Measurements from ENCODE around the gene MIPOL1.
"Not testable (repeated sequence)": the region's sequence is repeated elsewhere in the genome, so short reads cannot be mapped to it uniquely, and the experiment has no call there.

The MIPOL1 gene

DNA sequence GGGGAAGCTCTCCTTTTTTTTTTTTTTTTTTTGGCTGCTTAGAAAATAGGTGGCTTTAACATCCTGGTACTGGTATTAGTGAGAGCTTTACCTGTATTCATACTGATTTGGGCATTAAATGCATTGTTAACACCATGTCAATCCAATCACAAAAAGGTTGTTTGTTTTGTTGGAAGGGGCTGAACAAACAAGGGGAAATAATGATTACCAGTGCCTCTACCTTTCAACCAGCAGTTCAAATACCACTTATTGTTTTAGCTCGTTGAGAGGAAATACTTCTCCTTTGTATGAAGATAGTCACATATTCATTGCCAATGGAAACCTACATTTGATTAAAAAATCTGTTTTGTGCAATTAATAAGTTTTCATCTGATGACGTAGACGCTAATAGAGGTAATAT lies 72.9 kb downstream of the MIPOL1 start:
- no peak overlapping the region for H3K4me3 ChIP-seq (ENCODE audit: low read length)
- DNase-seq (ENCODE audit: low read depth, low spot score): no peak

DNA sequence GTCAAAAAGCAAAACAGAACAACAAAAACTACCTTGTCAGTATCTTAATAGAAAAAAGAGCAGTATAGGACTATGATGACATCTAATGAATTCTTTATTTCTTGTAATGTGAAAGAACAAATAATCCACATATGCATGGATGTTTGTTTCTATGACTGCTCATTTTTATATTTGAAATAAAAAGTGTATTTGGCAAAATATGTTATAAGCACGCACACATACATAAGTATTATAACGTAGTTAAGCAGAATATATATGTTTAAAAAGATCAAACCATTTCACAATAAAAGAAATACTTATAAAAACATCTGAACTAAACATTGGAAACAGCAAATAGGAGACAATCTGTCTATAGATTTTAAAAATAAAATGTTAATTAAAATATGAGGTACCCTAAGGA lies 74.8 kb downstream of the MIPOL1 start:
- no peak for DNase-seq (ENCODE audit: low read depth, low spot score)
- H3K4me3 ChIP-seq (ENCODE audit: low read length): no peak overlapping the region

DNA sequence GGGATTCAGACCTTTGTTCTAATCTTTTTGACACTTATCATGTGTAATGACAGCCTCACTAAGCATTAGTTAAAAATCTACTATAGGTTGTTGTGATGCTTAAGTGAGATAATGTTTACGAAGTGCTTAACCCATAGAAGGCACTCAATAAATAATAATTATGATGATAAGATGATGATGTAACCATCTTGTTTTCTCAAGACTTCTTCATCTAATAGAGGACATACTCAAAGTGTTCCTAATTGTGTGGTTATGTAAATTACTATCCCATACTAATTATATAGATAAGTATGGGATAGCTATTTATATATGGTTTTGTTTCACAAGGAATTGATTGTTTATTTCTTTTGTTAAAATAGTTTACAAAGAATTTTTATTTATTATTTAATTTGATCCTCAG lies 76.9 kb downstream of the MIPOL1 start:
- DNase-seq (ENCODE audit: low read depth, low spot score): no peak

DNA sequence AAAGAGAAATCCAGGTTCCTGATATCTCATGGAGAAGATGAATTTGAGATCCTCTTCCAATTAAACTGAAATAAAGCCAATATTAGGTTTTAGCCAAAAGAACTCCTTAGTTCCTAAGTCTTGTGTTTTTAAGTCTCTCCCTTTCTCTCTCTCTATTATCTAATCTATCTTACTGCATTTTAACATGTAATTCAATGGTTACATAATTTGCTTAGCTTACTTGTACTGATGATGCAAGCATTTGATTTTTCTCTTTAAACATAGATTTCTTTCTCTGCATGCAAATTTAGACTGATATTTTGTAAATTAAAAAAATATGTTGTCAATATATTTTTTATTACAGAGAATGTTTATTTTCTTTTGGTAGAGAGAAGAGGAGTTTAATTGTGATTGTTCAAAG lies 78.2 kb downstream of the MIPOL1 start:
- no peak for DNase-seq (ENCODE audit: low read depth, low spot score)
- H3K4me3 ChIP-seq (ENCODE audit: low read length): no peak overlapping the region

More for the DNA sequence above, 76.9 kb downstream of the MIPOL1 start:
- no peak overlapping the region for H3K4me3 ChIP-seq (ENCODE audit: low read length)

DNA sequence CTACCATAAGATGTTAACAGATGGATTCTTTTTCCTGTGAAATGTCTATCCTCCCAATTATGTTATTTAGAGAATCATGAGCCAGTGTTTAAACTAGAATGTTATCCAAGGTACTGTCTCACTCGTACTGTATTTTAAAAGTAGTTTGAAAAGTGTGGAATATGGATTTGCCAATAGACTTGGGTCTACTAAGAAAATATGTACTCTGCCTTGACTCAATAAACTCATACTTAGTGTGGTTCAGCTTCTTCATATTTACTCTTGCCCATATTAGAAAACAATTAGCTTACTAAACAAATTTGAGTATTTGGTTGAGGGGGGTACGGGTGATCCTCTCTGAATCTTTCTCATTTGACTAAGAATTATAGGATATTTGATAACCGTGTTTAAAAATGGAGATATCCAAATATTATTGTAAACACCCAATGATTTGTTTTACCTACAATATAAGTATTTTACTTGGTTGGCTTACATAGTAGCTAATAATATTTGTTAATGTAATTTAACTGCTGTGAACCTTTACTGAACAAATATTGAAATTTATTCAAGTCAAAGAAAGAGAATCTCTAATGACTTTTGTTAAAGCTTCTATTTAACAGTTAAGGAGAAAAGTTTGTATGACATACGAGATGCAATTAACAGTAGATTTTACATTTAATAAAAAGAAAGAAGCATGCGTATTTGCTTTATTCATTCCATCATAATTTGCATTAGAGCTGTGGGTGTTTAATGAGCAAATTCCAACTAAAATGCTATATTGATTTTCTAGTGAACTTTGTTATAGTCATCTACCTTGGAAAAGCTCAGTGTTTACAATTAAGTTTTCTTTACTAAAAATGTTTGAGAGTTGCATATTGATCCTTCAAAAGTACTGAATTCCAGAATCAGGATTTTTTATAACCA lies 81.2 kb downstream of the MIPOL1 start:
- DNase-seq (ENCODE audit: low read depth, low spot score): no peak
- H3K4me3 ChIP-seq (ENCODE audit: low read length): no peak overlapping the region

DNA sequence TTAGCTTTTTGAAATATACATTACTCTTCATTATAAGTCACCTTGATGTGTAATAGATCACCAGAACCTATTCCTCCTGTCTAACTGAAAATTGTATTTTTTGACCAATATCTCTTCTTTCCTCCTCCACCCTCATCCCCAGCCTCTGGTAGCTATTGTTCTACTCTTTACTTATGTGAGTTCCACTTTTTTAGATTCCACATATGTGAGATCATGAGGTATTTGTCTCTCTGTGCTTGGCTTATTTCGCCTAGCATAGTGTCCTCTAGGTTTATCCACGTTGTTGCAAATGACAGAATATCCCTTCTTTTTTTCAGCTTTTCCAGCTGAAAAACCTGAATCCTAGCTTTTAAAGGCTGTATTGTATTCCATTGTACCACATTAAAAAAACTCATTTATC lies 82.1 kb downstream of the MIPOL1 start:
- no peak for DNase-seq (ENCODE audit: low read depth, low spot score)
- H3K4me3 ChIP-seq (ENCODE audit: low read length): no peak overlapping the region

DNA sequence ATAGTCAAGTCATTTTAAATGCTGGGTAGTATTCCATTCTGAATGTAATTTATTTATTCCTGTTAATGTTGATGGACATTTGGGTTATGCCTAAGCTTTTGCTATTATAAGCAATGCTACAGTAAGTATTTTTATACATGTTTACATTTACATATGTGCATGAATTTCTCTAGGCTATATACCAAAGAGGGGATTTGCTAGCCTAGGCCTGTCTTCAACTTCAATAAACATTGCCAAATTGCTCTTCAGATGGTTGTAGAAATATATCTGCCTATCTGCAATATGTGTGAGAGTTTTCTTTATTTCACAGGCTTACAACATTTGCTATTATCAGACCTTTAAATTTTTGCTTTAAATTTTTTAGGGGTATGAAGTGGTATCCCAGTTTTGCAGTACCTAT lies 87.0 kb downstream of the MIPOL1 start:
- DNase-seq (ENCODE audit: low read depth, low spot score): no peak
- H3K4me3 ChIP-seq (ENCODE audit: low read length): no peak overlapping the region

DNA sequence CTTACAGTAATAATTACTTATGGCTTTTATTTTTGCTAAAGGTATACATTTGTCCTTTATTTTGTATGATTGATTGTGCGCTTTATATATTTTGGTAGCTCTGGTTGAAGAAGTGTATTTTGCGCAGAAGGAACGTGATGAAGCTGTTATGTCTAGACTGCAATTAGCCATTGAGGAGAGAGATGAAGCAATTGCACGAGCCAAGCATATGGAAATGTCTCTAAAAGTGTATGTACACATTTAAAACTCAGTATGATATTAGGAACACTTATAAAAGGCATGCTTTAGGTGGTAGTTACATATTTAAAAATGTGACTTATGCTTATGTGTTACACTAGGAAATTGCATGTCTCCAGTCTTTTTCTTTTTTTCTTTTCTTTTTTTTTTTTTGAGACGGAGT lies 87.5 kb downstream of the MIPOL1 start:
- no peak for DNase-seq (ENCODE audit: low read depth, low spot score)
- H3K4me3 ChIP-seq (ENCODE audit: low read length): no peak overlapping the region

DNA sequence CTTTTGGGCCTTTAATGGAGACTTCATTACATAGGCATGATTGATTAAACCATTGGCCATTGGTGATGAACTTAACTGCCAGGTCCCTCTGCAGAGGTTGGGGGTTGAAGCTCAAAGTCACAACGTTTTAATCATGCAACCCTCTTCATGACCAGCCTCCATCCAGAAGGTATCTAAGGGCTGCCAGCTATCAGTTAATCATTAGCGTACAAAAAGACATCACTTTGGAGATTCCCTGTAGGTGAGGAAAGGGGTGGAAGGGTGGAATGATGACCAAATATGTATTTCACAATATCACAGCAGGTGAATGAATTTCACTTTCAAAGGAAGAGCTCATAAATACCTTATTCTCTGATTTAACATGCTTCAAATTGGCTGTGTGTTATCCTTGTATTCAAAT lies 92.0 kb downstream of the MIPOL1 start:
- no peak overlapping the region for H3K4me3 ChIP-seq (ENCODE audit: low read length)
- no peak for DNase-seq (ENCODE audit: low read depth, low spot score)

DNA sequence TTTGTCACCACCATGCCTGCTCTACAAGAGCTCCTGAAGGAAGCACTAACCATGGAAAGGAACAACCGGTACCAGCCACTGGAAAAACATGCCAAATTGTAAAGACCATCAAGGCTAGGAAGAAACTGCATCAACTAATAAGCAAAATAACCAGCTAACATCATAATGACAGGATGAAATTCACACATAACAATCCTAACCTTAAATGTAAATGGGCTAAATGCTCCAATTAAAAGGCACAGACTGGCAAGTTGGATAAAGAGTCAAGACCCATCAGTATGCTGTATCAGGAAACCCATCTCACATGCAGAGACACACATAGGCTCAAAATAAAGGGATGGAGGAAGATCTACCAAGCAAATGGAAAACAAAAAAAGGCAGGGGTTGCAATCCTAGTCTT lies 97.5 kb downstream of the MIPOL1 start:
- DNase-seq (ENCODE audit: low read depth, low spot score); H3K4me3 ChIP-seq (ENCODE audit: low read length): not testable (repeated sequence)

DNA sequence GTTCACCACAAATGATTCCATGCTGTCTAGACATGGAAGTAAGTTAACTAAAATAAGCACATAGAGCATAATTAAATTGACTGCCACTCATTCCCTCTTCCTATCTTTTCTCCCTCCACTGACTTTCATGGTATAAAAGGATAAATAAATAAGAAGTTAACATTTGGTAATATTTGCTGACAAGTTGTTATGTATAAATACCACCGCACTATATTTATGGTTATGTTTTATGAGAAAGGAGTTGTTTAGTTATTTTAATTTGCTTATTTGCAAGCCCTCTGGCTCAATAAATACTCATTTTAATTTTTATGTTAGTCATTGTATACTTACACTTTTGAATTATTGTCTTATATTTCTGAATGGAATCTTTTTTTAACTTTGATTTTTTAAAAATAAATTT lies 113.5 kb downstream of the MIPOL1 start:
- no peak overlapping the region for H3K4me3 ChIP-seq (ENCODE audit: low read length)
- no peak for DNase-seq (ENCODE audit: low read depth, low spot score)

DNA sequence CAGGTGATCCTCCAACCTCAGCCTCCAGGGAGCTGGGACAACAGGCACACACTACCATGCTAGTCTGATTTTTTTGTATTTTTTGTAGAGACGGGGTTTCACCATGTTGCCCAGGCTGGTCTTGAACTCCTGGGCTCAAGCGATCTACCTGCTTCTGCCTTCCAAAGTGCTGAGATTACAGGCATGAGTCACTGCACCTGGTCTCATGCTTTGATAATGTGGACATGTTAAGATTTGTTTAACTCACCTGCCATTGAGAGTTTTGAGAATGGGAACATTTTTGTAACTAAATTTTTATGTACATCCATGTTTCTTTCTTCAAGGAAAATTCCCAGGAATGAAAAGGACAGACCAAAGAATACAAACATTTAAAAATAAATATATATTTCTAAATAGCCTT lies 121.2 kb downstream of the MIPOL1 start:
- H3K4me3 ChIP-seq (ENCODE audit: low read length): no peak overlapping the region
- no peak for DNase-seq (ENCODE audit: low read depth, low spot score)

DNA sequence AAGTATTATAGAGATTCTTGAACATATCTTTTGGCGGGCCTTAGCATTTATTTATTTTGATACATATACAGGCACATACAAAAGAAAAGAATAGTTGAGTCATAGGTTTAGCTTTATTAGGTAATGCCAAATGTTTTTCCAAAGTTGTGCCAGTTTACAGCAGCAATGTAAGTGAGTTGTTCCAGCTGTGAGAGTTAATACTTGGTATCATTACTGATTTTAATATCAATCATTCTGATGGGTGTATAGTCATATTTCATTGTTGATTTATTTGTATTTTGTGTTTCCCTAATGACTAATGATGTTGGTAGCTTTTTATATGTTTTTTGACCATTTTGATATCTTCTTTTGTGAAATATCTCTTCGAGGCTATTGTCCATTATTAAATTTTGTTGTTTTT lies 122.4 kb downstream of the MIPOL1 start:
- no peak for DNase-seq (ENCODE audit: low read depth, low spot score)

DNA sequence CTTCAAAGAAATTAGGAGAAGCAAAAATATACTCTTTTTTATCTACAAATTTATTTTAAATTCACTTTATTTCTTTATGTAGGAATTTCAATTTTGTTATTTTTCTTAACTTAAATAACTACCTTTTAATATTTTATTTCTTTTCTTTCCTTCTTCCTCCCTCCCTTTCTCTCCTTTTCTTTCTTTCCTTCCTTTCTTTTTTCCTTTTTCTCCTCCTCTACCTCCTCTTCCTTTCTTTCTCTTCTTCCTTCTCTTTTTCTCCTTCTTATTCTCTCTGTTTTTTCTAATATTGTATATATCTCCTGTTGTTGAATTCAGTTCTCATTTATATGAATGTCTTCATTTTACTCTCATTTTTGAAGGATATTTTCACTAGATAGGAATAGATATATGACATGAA lies 127.6 kb downstream of the MIPOL1 start:
- no peak for DNase-seq (ENCODE audit: low read depth, low spot score)
- no peak overlapping the region for H3K4me3 ChIP-seq (ENCODE audit: low read length)

More for the DNA sequence above, 122.4 kb downstream of the MIPOL1 start:
- H3K4me3 ChIP-seq (ENCODE audit: low read length): no peak overlapping the region

DNA sequence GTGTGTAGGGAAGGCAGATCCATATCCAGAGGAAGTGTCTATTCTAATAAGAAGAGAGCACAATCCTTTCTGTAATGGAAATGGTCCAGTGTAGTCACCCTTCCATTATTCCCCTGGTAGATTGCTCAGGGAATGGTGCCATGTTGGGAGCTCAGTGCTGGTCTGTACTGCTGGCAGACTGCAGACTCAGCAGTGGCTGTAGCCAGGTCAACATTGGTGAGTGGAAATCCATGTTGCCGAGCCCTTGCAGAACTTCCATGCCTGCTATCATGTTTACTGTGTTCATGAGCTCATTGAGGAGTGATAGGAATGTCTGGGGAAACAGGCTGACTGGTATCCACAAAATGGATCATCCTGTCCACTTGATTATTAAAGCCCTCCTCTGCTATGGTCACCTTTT lies 128.7 kb downstream of the MIPOL1 start:
- no peak for DNase-seq (ENCODE audit: low read depth, low spot score)
- no peak overlapping the region for H3K4me3 ChIP-seq (ENCODE audit: low read length)

DNA sequence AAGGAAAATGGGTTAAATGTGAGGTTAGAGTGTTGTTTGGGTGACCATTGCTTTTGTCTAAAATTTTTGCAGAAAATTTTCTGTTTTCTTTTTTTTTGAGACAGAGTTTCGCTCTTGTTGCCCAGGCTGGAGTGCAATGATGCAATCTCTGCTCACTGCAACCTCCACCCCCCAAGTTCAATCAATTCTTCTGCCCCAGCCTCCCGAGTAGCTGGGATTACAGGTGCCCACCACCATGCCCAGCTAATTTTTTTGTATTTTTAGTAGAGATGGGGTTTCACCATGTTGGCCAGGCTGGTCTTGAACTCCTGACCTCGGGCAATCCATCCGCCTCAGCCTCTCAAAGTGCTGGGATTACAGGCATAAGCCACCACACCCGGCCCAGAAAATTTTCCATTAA lies 130.2 kb downstream of the MIPOL1 start:
- not testable (repeated sequence) for DNase-seq (ENCODE audit: low read depth, low spot score); H3K4me3 ChIP-seq (ENCODE audit: low read length)

DNA sequence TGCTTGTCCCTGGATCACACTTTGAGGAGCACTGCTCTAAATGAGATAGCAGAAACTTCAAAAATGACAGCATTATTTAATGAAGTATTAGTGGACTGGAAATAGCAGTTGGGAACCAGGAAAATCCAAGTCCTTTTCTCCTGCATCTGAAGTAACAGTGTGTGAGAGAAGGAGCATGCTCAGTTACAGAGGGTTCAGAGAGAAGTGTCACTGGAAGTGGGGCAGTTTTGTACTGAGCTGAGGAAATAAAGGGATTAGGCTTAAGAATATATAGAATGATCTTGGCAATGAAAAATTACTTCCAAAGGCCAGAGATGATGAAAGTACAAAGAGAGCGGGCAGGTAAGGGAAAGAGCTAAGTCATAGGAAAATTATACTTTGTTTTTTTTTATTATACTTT lies 130.9 kb downstream of the MIPOL1 start:
- no peak for DNase-seq (ENCODE audit: low read depth, low spot score)

DNA sequence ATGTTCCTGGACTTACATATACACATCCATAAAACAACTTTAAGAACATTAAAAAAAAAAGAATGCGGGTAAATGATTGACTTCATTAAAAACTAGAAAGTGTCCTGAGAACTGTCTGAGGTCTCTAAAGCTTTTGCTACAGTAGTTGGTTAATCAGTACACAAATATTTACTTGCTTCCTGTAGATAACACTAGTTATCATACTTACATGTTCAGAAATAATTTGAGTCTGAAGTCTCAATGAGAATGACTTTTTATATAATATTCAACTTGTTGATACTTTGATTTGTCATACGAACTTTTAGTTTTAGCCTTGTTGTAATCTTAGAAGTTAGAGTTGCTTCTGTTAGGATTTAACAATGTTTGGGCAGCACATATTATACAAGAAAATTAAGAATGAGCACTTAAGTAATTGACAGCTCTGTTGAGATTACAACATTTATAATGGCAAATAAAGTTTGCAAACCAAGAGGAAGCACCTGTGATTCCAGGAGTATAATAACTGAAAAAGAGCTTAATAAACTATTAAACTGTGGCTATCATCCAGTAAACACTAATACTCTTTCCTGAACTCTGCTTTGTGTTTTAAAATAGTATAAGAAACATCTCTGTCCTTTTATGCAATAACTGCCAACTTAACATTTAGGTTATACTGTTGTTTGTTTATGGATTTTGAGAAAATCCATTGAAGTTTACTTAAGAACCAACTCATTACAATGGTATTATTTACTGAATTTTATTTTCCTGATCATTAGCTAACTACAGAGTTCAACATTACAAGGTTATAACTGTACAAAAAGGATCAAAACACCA lies 131.7 kb downstream of the MIPOL1 start:
- DNase-seq (ENCODE audit: low read depth, low spot score): no peak
- H3K4me3 ChIP-seq (ENCODE audit: low read length): no peak overlapping the region

More for the DNA sequence above, 130.9 kb downstream of the MIPOL1 start:
- H3K4me3 ChIP-seq (ENCODE audit: low read length): no peak overlapping the region

DNA sequence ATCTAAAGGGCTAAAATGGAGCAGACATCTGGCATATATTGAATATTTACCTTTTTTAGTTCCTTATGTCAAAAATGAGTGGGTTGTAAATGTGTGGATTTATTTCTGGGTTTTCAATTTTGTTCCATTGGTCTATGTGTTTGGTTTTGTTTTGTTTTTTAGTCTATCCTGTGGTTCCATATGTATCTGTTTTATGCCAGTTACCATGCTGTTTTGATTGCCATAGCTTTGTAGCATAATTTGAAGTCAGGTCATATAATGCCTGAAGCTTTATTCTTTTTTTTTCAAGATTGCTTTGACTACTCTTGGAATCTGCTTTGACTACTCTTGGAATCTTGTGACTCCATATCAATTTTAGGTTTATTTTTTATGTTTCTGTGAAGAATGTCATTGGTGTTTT lies 133.2 kb downstream of the MIPOL1 start:
- H3K4me3 ChIP-seq (ENCODE audit: low read length): no peak overlapping the region
- DNase-seq (ENCODE audit: low read depth, low spot score): no peak

DNA sequence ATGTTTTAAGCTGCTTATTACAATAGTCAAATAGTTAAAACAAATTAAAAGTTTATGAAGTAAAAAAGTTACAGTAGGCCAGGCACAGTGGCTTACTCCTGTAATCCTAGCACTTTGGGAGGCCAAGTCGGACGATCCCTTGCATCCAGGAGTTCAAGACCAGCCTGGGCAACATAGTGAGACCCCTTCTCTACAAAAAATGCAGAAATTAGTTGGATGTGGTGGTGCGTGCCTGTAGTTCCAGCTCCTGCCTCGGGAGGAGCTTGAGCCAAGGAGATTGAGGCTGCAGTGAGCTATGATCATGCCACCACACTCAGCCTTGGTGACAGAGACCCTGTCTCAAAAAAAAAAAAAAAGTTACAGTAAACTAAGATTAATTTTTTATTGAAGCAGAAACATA lies 142.6 kb downstream of the MIPOL1 start:
- no peak for DNase-seq (ENCODE audit: low read depth, low spot score)
- no peak overlapping the region for H3K4me3 ChIP-seq (ENCODE audit: low read length)
